MCF 10A (cell line): ENCODE measurements around the gene RLN3. TPM values are rescaled to one million over a fixed set of nuclear protein-coding genes. Genes with fewer than 3 reads are reported as not detected.

Experiments
- BruUV-seq: library from RNA; stranded (reverse); fragments of 400-500 nt; replicated peaks from 2 replicates; lab custom pipeline; 2021; lab: Mats Ljungman, UMichigan
- CTCF ChIA-PET: fragments of 300-600 bp; sonication (Branson Sonifier 250); formaldehyde crosslinking; extraction: SDS; loops from one replicate; lab custom pipeline; 2021; ENCODE audit warnings: antibody characterized with exemption, inconsistent platforms; lab: Yijun Ruan, JAX
- POLR2A ChIA-PET: fragments of 300-600, 350-650 bp; sonication (Branson Sonifier 250); formaldehyde crosslinking; extraction: SDS; loops from one replicate; lab custom pipeline; 2020; ENCODE audit warnings: antibody characterized with exemption, inconsistent platforms; lab: Yijun Ruan, JAX
- DNase-seq: peaks from one replicate; pipeline ENCODE4 v3.0.0-alpha.2; 2018; ENCODE audit not compliant: unreplicated experiment
- H3K27ac Mint-ChIP-seq: one replicate; pipeline ENCODE4 v1.8.0; 2022; ENCODE audit warnings: mild to moderate bottlenecking, low read depth, mixed read lengths; ENCODE audit not compliant: unreplicated experiment
- H3K27me3 Mint-ChIP-seq: one replicate; pipeline ENCODE4 v1.8.0; 2022; ENCODE audit warnings: mixed read lengths; ENCODE audit not compliant: insufficient read depth, unreplicated experiment
- H3K36me3 Mint-ChIP-seq: one replicate; pipeline ENCODE4 v1.8.0; 2022; ENCODE audit warnings: mild to moderate bottlenecking, moderate library complexity, mixed read lengths; ENCODE audit not compliant: insufficient read depth, unreplicated experiment
- H3K4me1 Mint-ChIP-seq: one replicate; pipeline ENCODE4 v1.8.0; 2022; ENCODE audit warnings: mixed read lengths; ENCODE audit not compliant: insufficient read depth, unreplicated experiment
- H3K4me3 Mint-ChIP-seq: one replicate; pipeline ENCODE4 v1.8.0; 2022; ENCODE audit warnings: mild to moderate bottlenecking, moderate library complexity, mixed read lengths; ENCODE audit not compliant: unreplicated experiment
- H3K9me3 Mint-ChIP-seq: one replicate; pipeline ENCODE4 v1.8.0; 2022; ENCODE audit warnings: mixed read lengths; ENCODE audit not compliant: unreplicated experiment
- CTCF ChIP-seq: fragments of 200-600 bp; IDR thresholded peaks from one replicate; pipeline ENCODE4 v1.8.0; 2022; ENCODE audit warnings: antibody characterized with exemption, mild to moderate bottlenecking; ENCODE audit not compliant: unreplicated experiment
- intact Hi-C: fragments of 100-400 bp; cut with micrococcal nuclease; formaldehyde crosslinking; loops from 2 replicates; pipeline ENCODE4 v1.14.1; 2022
- total RNA-seq: library from RNA; stranded (reverse); gene quantifications from 2 replicates; pipeline ENCODE4 v1.2.3, GENCODE V29; 2022

Gene RLN3
- total RNA-seq, 1 experiment from 2014 or later: not detected

GRCh38 chr19:13995878-13996765, 31.8 kb upstream of the RLN3 start:
- no TSS peak for BruUV-seq
- no peaks in the 10 kb centered on the region for H3K4me1 Mint-ChIP-seq
- ChIA-PET POLR2A (interaction anchor here (0.6 kb wide), 2 partner anchors 31 to 43 kb away, joined by 3 read pairs; no protein-coding TSS in a partner anchor), CTCF (interaction anchor here (0.6 to 1.0 kb wide), 5 partner anchors 64 to 488 kb away, joined by 3 read pairs; no protein-coding TSS in a partner anchor)
- H3K4me3 Mint-ChIP-seq: no peak overlapping the region
- no peak for DNase-seq
- no peak for TF ChIP-seq CTCF
- no peaks in the 10 kb centered on the region for H3K9me3 Mint-ChIP-seq
- H3K36me3 Mint-ChIP-seq: peaks cover 12% of the 10 kb centered on the region
- no peaks in the 10 kb centered on the region for H3K27me3 Mint-ChIP-seq
- intact Hi-C loops: no loop called here
- no peak overlapping the region for H3K27ac Mint-ChIP-seq

GRCh38 chr19:13996928-13997630, 30.9 kb upstream of the RLN3 start:
- DNase-seq: no peak
- Mint-ChIP-seq H3K27me3 (no peaks in the 10 kb centered on the region), H3K36me3 (peaks cover 7% of the 10 kb centered on the region), H3K4me3 (no peak overlapping the region), H3K27ac (no peak overlapping the region), H3K4me1 (no peaks in the 10 kb centered on the region), H3K9me3 (no peaks in the 10 kb centered on the region)
- ChIA-PET POLR2A (no interaction called here), CTCF (interaction anchor here (0.6 kb wide), 3 partner anchors 29 to 277 kb away, joined by 3 read pairs; no protein-coding TSS in a partner anchor)
- no peak for TF ChIP-seq CTCF
- intact Hi-C loops: no loop called here
- no TSS peak for BruUV-seq

GRCh38 chr19:13997631-13997962, 30.4 kb upstream of the RLN3 start:
- POLR2A ChIA-PET: no interaction called here
- CTCF ChIA-PET: interaction anchor here (0.6 kb wide), 1 partner anchor 28 kb away, joined by 3 read pairs; no protein-coding TSS in a partner anchor
- H3K36me3 Mint-ChIP-seq: peaks cover 13% of the 10 kb centered on the region
- H3K27me3 Mint-ChIP-seq: no peaks in the 10 kb centered on the region
- no TSS peak for BruUV-seq
- DNase-seq: no peak
- no peaks in the 10 kb centered on the region for H3K4me1 Mint-ChIP-seq
- no peaks in the 10 kb centered on the region for H3K9me3 Mint-ChIP-seq
- H3K4me3 Mint-ChIP-seq: no peak overlapping the region
- intact Hi-C loops: no loop called here
- no peak overlapping the region for H3K27ac Mint-ChIP-seq
- TF ChIP-seq CTCF: no peak

- BruUV-seq: no TSS peak
- ChIA-PET CTCF (interaction anchor here (1.0 kb wide), 1 partner anchor 45 kb away, joined by 3 read pairs; no protein-coding TSS in a partner anchor), POLR2A (no interaction called here)
- no peak for TF ChIP-seq CTCF
- intact Hi-C loops: no loop called here
- Mint-ChIP-seq H3K4me1 (peaks cover 4% of the 10 kb centered on the region), H3K27ac (no peak overlapping the region), H3K27me3 (no peaks in the 10 kb centered on the region), H3K4me3 (no peak overlapping the region), H3K9me3 (no peaks in the 10 kb centered on the region), H3K36me3 (peaks cover 14% of the 10 kb centered on the region)
- DNase-seq: no peak
Observed at GRCh38 chr19:13998426-13998825, 29.5 kb upstream of the RLN3 start.
